NT2/D1 (cell line): ENCODE data around the gene IL11.
"Not testable (repeated sequence)": the region's sequence is repeated elsewhere in the genome, so short reads cannot be mapped to it uniquely, and the experiment has no call there.

Experiments used
- DNase-seq: peaks from one replicate; pipeline ENCODE4 v3.0.0-alpha.2; 2011; ENCODE audit warnings: low read depth, low spot score
- H3K27me3 ChIP-seq: 2 replicates; pipeline ENCODE4 v1.6.0; 2011; ENCODE audit warnings: mild to moderate bottlenecking; ENCODE audit not compliant: insufficient read length, insufficient read depth
- H3K36me3 ChIP-seq: 2 replicates; pipeline ENCODE4 v1.6.1; 2011; ENCODE audit warnings: mild to moderate bottlenecking, low read length, mixed read lengths; ENCODE audit not compliant: insufficient read depth, insufficient read length
- H3K4me1 ChIP-seq: 2 replicates; pipeline ENCODE4 v1.5.1; 2011; ENCODE audit not compliant: insufficient read depth, insufficient read length
- H3K4me3 ChIP-seq: 2 replicates; pipeline ENCODE4 v1.5.1; 2011; ENCODE audit warnings: low read depth; ENCODE audit not compliant: insufficient read length
- H3K9ac ChIP-seq: 2 replicates; pipeline ENCODE4 v1.6.0; 2011; ENCODE audit warnings: low read depth; ENCODE audit not compliant: insufficient read length
- H3K9me3 ChIP-seq: 2 replicates; pipeline ENCODE4 v1.5.1; 2011; ENCODE audit warnings: mild to moderate bottlenecking, low read length; ENCODE audit not compliant: insufficient read depth
- SUZ12 ChIP-seq: IDR thresholded peaks from 2 replicates; pipeline ENCODE4 v1.6.1; 2011; ENCODE audit not compliant: insufficient read length, insufficient read depth; ENCODE audit errors: extremely low read depth
- YY1 ChIP-seq: IDR thresholded peaks from 2 replicates; pipeline ENCODE4 v1.6.1; 2011; ENCODE audit not compliant: insufficient read length, insufficient read depth
- ZNF274 ChIP-seq: IDR thresholded peaks from 2 replicates; pipeline ENCODE4 v1.6.1; 2011; ENCODE audit warnings: mild to moderate bottlenecking, low read depth, low read length

Gene IL11

DNA sequence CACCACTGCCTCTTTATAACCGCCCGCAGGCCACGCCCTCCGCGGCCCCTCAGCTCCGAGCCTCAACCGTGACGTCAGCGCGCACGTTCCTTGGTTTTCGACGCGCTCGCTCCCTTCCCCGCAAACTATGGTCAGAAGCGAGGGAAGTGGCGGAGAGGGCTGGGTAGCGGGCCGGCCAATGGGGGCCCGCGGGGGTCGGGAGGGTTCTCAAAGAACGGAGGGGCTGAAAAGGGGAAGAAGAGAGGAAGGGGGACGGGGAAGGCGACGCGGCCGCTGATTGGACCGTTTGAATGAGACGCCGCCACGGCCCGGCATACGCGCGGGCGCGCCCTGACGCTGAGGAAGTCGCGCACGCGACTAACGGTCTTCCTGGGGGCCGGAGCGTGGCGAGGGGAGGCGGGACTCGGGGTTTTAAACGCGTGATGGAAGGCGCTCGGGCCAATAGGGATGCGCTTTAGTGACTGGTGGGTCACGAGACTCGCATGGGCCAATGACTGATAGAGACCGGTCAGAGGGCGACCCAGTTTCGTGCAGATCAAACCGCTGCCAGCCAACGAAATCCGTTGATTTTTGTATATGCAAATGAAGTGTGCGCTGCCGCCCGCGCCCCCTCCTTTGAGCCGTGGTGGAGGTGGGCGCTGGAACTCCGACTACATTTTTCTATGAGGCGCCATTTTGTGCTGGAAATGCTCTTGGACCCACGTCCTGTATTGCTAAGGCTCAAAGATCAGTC, 37.7 kb upstream of the IL11 start:
- H3K9me3 ChIP-seq = peaks cover 18% of the 10 kb centered on the region; the same call in 1 of the 2 replicates
- H3K4me3 ChIP-seq = peak overlapping the region; percentile 78
- DNase-seq = peak; percentile 94
- peaks cover 34% of the 10 kb centered on the region for H3K36me3 ChIP-seq
- peak overlapping the region; percentile 97 for H3K9ac ChIP-seq
- TF ChIP-seq YY1 (peak; percentile 63), SUZ12 (no peak)
- H3K4me1 ChIP-seq = peaks cover 8% of the 10 kb centered on the region
- no peaks in the 10 kb centered on the region for H3K27me3 ChIP-seq

DNA sequence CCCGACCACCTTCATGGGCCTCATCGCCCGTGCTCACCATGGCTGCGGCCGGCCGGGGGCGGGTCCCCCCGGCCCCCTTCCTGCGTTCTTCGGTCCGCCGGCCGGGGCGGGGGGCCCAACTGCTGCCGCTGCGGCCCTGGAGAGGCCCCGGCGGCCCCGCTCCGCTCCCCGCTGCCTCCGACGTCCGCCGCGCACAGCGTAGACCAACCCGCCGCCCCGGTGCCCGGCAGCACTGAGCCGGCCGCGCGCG, 37.2 kb upstream of the IL11 start, which contains the start of gene UBE2S:
Gene UBE2S, minus strand, starts transcription at position 239 of the 250 bp plus-strand sequence. Its CDS starts 199 bp downstream, at position 40.
- Histone ChIP-seq H3K9ac (peak within 1 kb of the TSS; percentile 97), H3K9me3 (peaks cover 18% of the 10 kb centered on the region; the same call in 1 of the 2 replicates), H3K4me3 (peak within 1 kb of the TSS; percentile 78), H3K4me1 (peaks cover 10% of the 10 kb centered on the region), H3K36me3 (peaks cover 39% of the 10 kb centered on the region)
- not testable (repeated sequence) for DNase-seq, H3K27me3 ChIP-seq

DNA sequence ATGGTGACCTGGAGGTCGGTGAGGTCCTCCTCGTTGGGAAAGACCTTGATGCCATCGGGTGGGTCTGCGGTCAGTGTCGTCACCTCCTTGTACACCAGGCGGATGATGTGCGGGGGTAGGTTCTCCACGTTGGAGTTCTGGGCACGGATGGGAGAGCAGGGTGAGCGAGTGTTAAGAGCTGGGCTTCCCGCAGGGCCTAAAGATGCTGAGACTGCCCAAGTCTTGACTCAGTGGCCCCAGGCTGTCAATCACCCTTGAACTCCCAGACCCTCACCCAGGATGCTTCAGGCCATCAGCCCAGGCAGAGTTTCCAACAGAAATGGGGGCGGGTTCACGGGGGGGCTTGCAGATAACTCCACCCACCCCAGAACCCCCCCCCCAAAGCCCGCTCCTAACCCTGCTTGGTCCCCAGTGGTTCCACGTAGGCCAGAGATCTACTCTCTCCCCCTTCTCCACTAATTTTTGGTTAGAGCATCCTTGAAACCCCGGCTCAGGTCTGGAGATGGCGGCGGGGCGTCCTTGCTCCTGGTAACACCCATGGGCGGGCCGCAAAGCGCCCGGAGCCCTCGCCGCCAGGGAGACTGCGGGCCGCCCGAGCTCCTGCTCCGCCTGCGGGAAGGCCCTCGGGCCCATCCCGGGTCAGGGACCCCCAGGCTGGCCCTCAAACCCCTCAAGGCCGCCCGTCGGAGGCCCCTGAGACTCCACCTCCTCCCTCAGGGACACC, 36.7 kb upstream of the IL11 start:
- peak overlapping the region; percentile 97 for H3K9ac ChIP-seq
- TF ChIP-seq SUZ12 (no peak), ZNF274 (no peak), YY1 (no peak)
- no peaks in the 10 kb centered on the region for H3K27me3 ChIP-seq
- peak overlapping the region; percentile 78 for H3K4me3 ChIP-seq
- peaks cover 18% of the 10 kb centered on the region; the same call in 1 of the 2 replicates for H3K9me3 ChIP-seq
- peaks cover 13% of the 10 kb centered on the region for H3K4me1 ChIP-seq
- peaks cover 43% of the 10 kb centered on the region for H3K36me3 ChIP-seq
- DNase-seq = no peak

DNA sequence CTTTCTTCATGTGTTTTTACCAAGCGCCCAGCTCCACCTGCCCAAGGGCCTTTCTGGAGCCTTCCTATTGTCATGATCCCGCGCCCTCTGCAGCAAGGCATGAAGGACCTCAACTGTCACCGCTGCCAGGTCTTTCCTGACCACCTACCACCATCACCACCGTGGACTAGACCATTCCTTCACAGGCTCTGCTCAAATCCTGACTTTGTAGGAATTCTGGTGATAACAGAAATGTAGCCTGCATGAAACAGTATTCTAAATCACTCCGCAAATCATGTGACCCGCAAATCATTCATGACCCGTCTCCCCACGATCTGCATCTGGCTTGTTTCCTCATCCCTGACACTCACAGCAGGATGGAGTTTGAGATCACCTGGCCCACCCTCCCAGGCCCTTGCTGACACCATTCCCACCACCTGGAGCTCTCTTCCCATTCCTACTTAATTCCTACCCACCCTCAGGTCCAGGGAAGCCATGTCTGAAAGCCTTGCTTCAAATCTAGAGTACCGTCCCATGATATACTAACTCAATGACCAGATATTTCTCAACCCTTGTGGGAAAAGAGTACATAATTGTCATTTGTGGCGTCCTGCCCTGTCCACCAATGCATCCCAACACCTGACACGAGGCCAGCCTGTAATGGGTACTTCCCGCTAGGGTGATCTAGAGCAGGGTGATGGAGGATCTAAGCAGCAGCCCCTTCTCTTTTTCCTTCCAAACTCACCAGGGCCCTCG, 36.0 kb upstream of the IL11 start:
- TF ChIP-seq ZNF274 = no peak
- TF ChIP-seq YY1 = no peak
- no peak for TF ChIP-seq SUZ12
- peaks cover 48% of the 10 kb centered on the region for H3K36me3 ChIP-seq
- peak overlapping the region; percentile 97 for H3K9ac ChIP-seq
- no peak for DNase-seq
- peak overlapping the region; percentile 78 for H3K4me3 ChIP-seq
- H3K9me3 ChIP-seq = peaks cover 18% of the 10 kb centered on the region; the same call in 1 of the 2 replicates
- peaks cover 15% of the 10 kb centered on the region for H3K4me1 ChIP-seq
- no peaks in the 10 kb centered on the region for H3K27me3 ChIP-seq

DNA sequence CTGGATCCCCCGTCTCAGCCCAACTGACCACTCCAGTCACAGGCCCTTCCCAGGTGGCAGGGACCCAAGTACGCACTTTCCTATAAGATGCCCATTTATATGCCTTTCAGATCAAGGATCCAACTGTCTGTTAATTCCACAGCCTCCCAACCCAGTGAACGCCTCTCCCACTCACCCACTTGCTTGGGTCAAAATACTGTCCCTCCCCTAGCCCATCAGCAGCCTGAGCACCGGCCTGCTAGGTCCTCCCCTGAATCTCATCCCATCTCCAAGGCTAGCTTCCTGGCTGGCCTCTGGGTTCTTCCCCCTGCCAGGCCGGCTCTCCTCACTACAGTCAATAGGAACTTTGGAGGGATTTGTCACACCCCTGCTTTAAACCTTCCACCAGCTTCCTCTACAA, 35.4 kb upstream of the IL11 start:
- H3K4me1 ChIP-seq = peaks cover 18% of the 10 kb centered on the region
- peak overlapping the region; percentile 97 for H3K9ac ChIP-seq
- H3K9me3 ChIP-seq = peaks cover 18% of the 10 kb centered on the region; the same call in 1 of the 2 replicates
- DNase-seq = no peak
- no peak for TF ChIP-seq YY1
- TF ChIP-seq ZNF274 = no peak
- no peak for TF ChIP-seq SUZ12
- H3K27me3 ChIP-seq = no peaks in the 10 kb centered on the region
- peak overlapping the region; percentile 78 for H3K4me3 ChIP-seq
- H3K36me3 ChIP-seq = peaks cover 53% of the 10 kb centered on the region

DNA sequence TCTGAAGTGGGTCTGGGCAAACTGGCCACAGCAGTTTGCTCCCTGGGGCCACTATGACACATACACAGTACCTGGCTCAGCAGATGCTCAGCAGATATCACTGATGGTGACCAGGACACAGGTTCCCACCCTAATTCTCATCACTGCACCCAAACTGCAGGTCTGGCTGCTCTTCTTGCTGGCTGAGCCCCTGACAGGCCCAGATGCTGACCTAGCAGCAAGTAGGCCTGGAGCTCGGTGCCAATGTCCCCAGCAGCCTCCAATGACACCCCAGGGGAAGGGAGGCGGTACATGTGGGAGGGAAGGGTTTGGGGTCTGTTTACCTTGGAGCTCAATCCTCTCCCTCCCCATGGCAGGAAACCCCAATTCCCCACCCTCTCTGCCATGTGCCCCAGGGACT, 32.2 kb upstream of the IL11 start:
- no peak overlapping the region for H3K4me3 ChIP-seq
- H3K4me1 ChIP-seq = peaks cover 16% of the 10 kb centered on the region
- H3K27me3 ChIP-seq = no peaks in the 10 kb centered on the region
- peak overlapping the region; percentile 50 for H3K9ac ChIP-seq
- no peak for DNase-seq
- peaks cover 58% of the 10 kb centered on the region for H3K36me3 ChIP-seq
- H3K9me3 ChIP-seq = no peaks in the 10 kb centered on the region
- TF ChIP-seq SUZ12 (no peak), ZNF274 (no peak), YY1 (no peak)

DNA sequence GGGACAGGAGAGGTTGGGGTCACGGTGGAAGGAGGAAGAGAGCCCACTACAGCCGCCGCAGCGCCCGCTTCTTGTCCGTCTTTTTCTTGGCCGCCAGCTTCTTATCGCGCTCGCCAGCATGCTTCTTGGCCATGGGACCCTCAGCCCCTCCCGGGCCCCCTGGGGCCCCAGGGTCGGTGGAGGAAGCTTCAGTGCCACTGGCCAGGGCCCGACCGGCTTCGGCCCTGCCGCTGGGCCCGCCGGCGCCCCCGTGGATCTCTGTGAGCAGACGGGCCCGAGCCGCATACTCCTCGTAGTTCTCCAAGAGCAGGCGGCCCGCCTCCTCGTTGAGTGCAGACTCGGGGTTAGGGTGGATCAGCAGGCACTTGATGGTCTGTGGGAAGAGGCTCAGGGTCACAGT, 31.1 kb upstream of the IL11 start:
- Histone ChIP-seq H3K4me1 (peaks cover 16% of the 10 kb centered on the region), H3K36me3 (peaks cover 52% of the 10 kb centered on the region)
- H3K27me3 ChIP-seq, H3K4me3 ChIP-seq, H3K9me3 ChIP-seq, H3K9ac ChIP-seq, DNase-seq: not testable (repeated sequence)
